Mesenchymal stem cell (in vitro differentiated cells and primary cell): ENCODE results near the gene FLT4.
"Not testable (repeated sequence)": the region's sequence is repeated elsewhere in the genome, so short reads cannot be mapped to it uniquely, and the experiment has no call there.

Source experiments
- DNase-seq: peaks from one replicate; pipeline ENCODE4 v3.0.0-alpha.2; 2013
- H2AFZ ChIP-seq: one replicate; pipeline ENCODE4 v1.6.1; 2013; ENCODE audit warnings: low read depth, mild to moderate bottlenecking, control low read depth, inconsistent platforms, low read length, moderate library complexity
- H2AK5ac ChIP-seq: 2 replicates; pipeline ENCODE4 v1.6.1; 2013; ENCODE audit warnings: low read length, moderate library complexity, mild to moderate bottlenecking, inconsistent platforms; ENCODE audit not compliant: severe bottlenecking
- H2BK120ac ChIP-seq: one replicate; pipeline ENCODE4 v1.6.1; 2013; ENCODE audit warnings: low read depth, mild to moderate bottlenecking, inconsistent platforms, low read length, moderate library complexity
- H2BK12ac ChIP-seq, 2 experiments: one replicate each; pipeline ENCODE4 v1.6.1; 2013; ENCODE audit warnings: inconsistent platforms in 2 of 2, low read length in 2 of 2, mild to moderate bottlenecking in 2 of 2, moderate library complexity in 2 of 2, control low read depth in 1 of 2
- H2BK15ac ChIP-seq: one replicate; pipeline ENCODE4 v1.6.1; 2013; ENCODE audit warnings: mild to moderate bottlenecking, low read depth, inconsistent platforms; ENCODE audit not compliant: poor library complexity, severe bottlenecking
- H2BK5ac ChIP-seq: 2 replicates; pipeline ENCODE4 v1.6.1; 2013; ENCODE audit warnings: low read depth, mild to moderate bottlenecking, low read length, control low read depth, inconsistent platforms; ENCODE audit not compliant: poor library complexity, severe bottlenecking
- H3K14ac ChIP-seq, 2 experiments: one replicate each; pipeline ENCODE4 v1.6.1; 2013; ENCODE audit warnings: inconsistent platforms in 2 of 2, low read length in 2 of 2, control low read depth in 1 of 2, mild to moderate bottlenecking in 1 of 2, moderate library complexity in 1 of 2
- H3K18ac ChIP-seq, 2 experiments: one replicate each; pipeline ENCODE4 v1.6.1; 2013; ENCODE audit warnings: inconsistent platforms in 2 of 2, low read length in 2 of 2, control low read depth in 1 of 2, low read depth in 1 of 2, mild to moderate bottlenecking in 1 of 2
- H3K23ac ChIP-seq, 2 experiments: one replicate each; pipeline ENCODE4 v1.6.1; 2013; ENCODE audit warnings: inconsistent platforms in 2 of 2, low read length in 2 of 2, mild to moderate bottlenecking in 2 of 2, moderate library complexity in 2 of 2, control low read depth in 1 of 2
- H3K27ac ChIP-seq: 2 replicates; pipeline ENCODE4 v1.5.1; 2013; ENCODE audit warnings: mild to moderate bottlenecking, moderate library complexity, low read length, control low read depth, inconsistent platforms; ENCODE audit not compliant: poor library complexity, severe bottlenecking
- H3K27me3 ChIP-seq, 2 experiments: 2 replicates each; pipeline versions ENCODE4 v1.6.1 to v1.7.0; 2013; ENCODE audit warnings: low read length in 2 of 2, mild to moderate bottlenecking in 2 of 2, moderate library complexity in 2 of 2, control low read depth in 1 of 2, inconsistent platforms in 1 of 2; ENCODE audit not compliant: control insufficient read depth in 1 of 2, insufficient read depth in 1 of 2
- H3K36me3 ChIP-seq, 2 experiments: 2 replicates each; pipeline versions ENCODE4 v1.6.1 to v1.7.0; 2013; ENCODE audit warnings: low read length in 2 of 2, control low read depth in 1 of 2, inconsistent platforms in 1 of 2, low read depth in 1 of 2, mild to moderate bottlenecking in 1 of 2; ENCODE audit not compliant: insufficient read depth in 2 of 2, control insufficient read depth in 1 of 2
- H3K4ac ChIP-seq, 2 experiments: one replicate each; pipeline ENCODE4 v1.6.1; 2013; ENCODE audit warnings: inconsistent platforms in 2 of 2, low read length in 2 of 2, mild to moderate bottlenecking in 2 of 2, moderate library complexity in 2 of 2, control low read depth in 1 of 2, low read depth in 1 of 2
- H3K4me1 ChIP-seq: 2 replicates; pipeline ENCODE4 v1.6.1; 2013; ENCODE audit warnings: low read depth, low read length, control low read depth; ENCODE audit not compliant: control insufficient read depth, insufficient read depth
- H3K4me2 ChIP-seq: 2 replicates; pipeline ENCODE4 v1.6.1; 2013; ENCODE audit warnings: low read length, mild to moderate bottlenecking, inconsistent platforms; ENCODE audit not compliant: poor library complexity, severe bottlenecking
- H3K4me3 ChIP-seq, 2 experiments: 2 replicates each; pipeline versions ENCODE4 v1.5.1 to v1.7.0; 2013; ENCODE audit warnings: low read length in 2 of 2, mild to moderate bottlenecking in 2 of 2, control low read depth in 1 of 2, low read depth in 1 of 2; ENCODE audit not compliant: insufficient read depth in 1 of 2
- H3K79me1 ChIP-seq: replicated peaks from 2 replicates; pipeline ENCODE4 v1.6.1; 2013; ENCODE audit warnings: mild to moderate bottlenecking, control low read depth, low read length, inconsistent platforms; ENCODE audit not compliant: poor library complexity, severe bottlenecking
- H3K9ac ChIP-seq: 2 replicates; pipeline ENCODE4 v1.7.0; 2013; ENCODE audit warnings: mild to moderate bottlenecking, low read length, moderate library complexity
- H3K9me3 ChIP-seq: 2 replicates; pipeline ENCODE4 v1.7.0; 2013; ENCODE audit warnings: mild to moderate bottlenecking, low read length; ENCODE audit not compliant: control insufficient read depth
- H4K8ac ChIP-seq: one replicate; pipeline ENCODE4 v1.6.1; 2013; ENCODE audit warnings: inconsistent platforms, mild to moderate bottlenecking, low read length, moderate library complexity
- H4K91ac ChIP-seq: one replicate; pipeline ENCODE4 v1.6.1; 2013; ENCODE audit warnings: mild to moderate bottlenecking, low read length, inconsistent platforms
- WGBS: methylation state at CpG from one replicate; pipeline ENCODE4 v1.1.7; 2013; ENCODE audit warnings: mixed read lengths; 5-methylcytosine and 5-hydroxymethylcytosine counted together

Gene FLT4

GRCh38 chr5:180674090-180674475, 24.7 kb upstream of the FLT4 start:
- H2BK120ac ChIP-seq, H3K9ac ChIP-seq, H3K23ac ChIP-seq, H3K4ac ChIP-seq, H2BK5ac ChIP-seq, H3K9me3 ChIP-seq, H4K91ac ChIP-seq, H3K4me1 ChIP-seq, H3K14ac ChIP-seq, H3K27ac ChIP-seq, H3K79me1 ChIP-seq, H3K4me2 ChIP-seq, H2AFZ ChIP-seq, H2BK15ac ChIP-seq, H3K4me3 ChIP-seq, H2AK5ac ChIP-seq, H4K8ac ChIP-seq, DNase-seq, H3K36me3 ChIP-seq, H3K18ac ChIP-seq, H2BK12ac ChIP-seq: not testable (repeated sequence)
- 14% methylated on average over 23 of the region's 23 CpGs for WGBS
- H3K27me3 ChIP-seq, result peaks cover 43 to 44% of the 10 kb centered on the region in 2 experiments

GRCh38 chr5:180673371-180674089, 24.1 kb upstream of the FLT4 start:
- DNase-seq, result no peak
- peaks cover 44 to 48% of the 10 kb centered on the region in 2 experiments for H3K27me3 ChIP-seq
- H2AFZ ChIP-seq, result no peak overlapping the region
- no peak overlapping the region for H2BK5ac ChIP-seq
- H3K4ac ChIP-seq, result no peak overlapping the region
- peaks cover 11% of the 10 kb centered on the region for H3K4me1 ChIP-seq
- no peaks in the 10 kb centered on the region for H3K9me3 ChIP-seq
- H4K8ac ChIP-seq, result no peak overlapping the region
- no peak overlapping the region for H3K4me2 ChIP-seq
- H2AK5ac ChIP-seq, result no peak overlapping the region
- no peak overlapping the region for H3K27ac ChIP-seq
- 10% methylated on average over 64 of the region's 64 CpGs for WGBS
- no peak overlapping the region for H3K14ac ChIP-seq
- H3K9ac ChIP-seq, result no peak overlapping the region
- H3K79me1 ChIP-seq, result no peaks in the 10 kb centered on the region
- H2BK12ac ChIP-seq, result no peak overlapping the region
- H4K91ac ChIP-seq, result no peak overlapping the region
- no peak overlapping the region for H3K4me3 ChIP-seq
- no peak overlapping the region for H2BK120ac ChIP-seq
- no peak overlapping the region for H3K23ac ChIP-seq
- no peaks in the 10 kb centered on the region for H3K36me3 ChIP-seq
- no peak overlapping the region for H3K18ac ChIP-seq
- no peak overlapping the region for H2BK15ac ChIP-seq

GRCh38 chr5:180671958-180672524, 22.6 kb upstream of the FLT4 start:
- 82% methylated on average over 12 of the region's 13 CpGs for WGBS
- H3K27ac ChIP-seq, H4K91ac ChIP-seq, H4K8ac ChIP-seq, H3K79me1 ChIP-seq, H3K23ac ChIP-seq, H3K14ac ChIP-seq, H3K36me3 ChIP-seq, H2AK5ac ChIP-seq, H2BK12ac ChIP-seq, H2AFZ ChIP-seq, H3K4me2 ChIP-seq, H3K18ac ChIP-seq, H2BK15ac ChIP-seq, H3K9ac ChIP-seq, H2BK5ac ChIP-seq, H3K4ac ChIP-seq, H3K9me3 ChIP-seq, H3K4me3 ChIP-seq, H2BK120ac ChIP-seq, DNase-seq: not testable (repeated sequence)
- peaks cover 11% of the 10 kb centered on the region for H3K4me1 ChIP-seq
- peaks cover 44 to 49% of the 10 kb centered on the region in 2 experiments for H3K27me3 ChIP-seq

- no peak overlapping the region for H2AK5ac ChIP-seq
- no peak overlapping the region for H4K8ac ChIP-seq
- H4K91ac ChIP-seq, result no peak overlapping the region
- H3K27ac ChIP-seq, result no peak overlapping the region
- 39% methylated on average over 11 of the region's 17 CpGs for WGBS
- no peak overlapping the region for H3K4me3 ChIP-seq
- no peaks in the 10 kb centered on the region for H3K36me3 ChIP-seq
- H2BK5ac ChIP-seq, result no peak overlapping the region
- no peaks in the 10 kb centered on the region for H3K9me3 ChIP-seq
- H3K79me1 ChIP-seq, result no peaks in the 10 kb centered on the region
- no peak overlapping the region for H3K18ac ChIP-seq
- no peak overlapping the region for H2BK15ac ChIP-seq
- no peak overlapping the region for H2BK120ac ChIP-seq
- DNase-seq, result peak; percentile 19
- no peak overlapping the region for H2AFZ ChIP-seq
- no peak overlapping the region for H2BK12ac ChIP-seq
- no peak overlapping the region for H3K23ac ChIP-seq
- peaks cover 11% of the 10 kb centered on the region for H3K4me1 ChIP-seq
- no peak overlapping the region for H3K4me2 ChIP-seq
- peaks cover 39 to 47% of the 10 kb centered on the region in 2 experiments for H3K27me3 ChIP-seq
- H3K14ac ChIP-seq, result no peak overlapping the region
- no peak overlapping the region for H3K9ac ChIP-seq
- H3K4ac ChIP-seq, result no peak overlapping the region
Observed at GRCh38 chr5:180670586-180671359, 21.4 kb upstream of the FLT4 start.
